ENCODE results near the gene XYLB. TPM values are rescaled to one million over a fixed set of nuclear protein-coding genes. Genes with fewer than 3 reads are reported as not detected.

The XYLB gene
- total and polyA plus RNA-seq, 2 of the 13 experiments (the other 11 are each of a cell fraction or from before 2014, with no cell fraction given) = 25.9 to 30.0 TPM

GRCh38 chr3:38346587-38347410 lies at the start of gene XYLB (continued):
- TF ChIP-seq ZBED4 (CRISPR knock-in tag; IDR thresholded peaks at IDR 0.05; ENCODE audit: borderline replicate concordance) (no peak; the same call in 1 of the 2 replicates), ZNF44 (CRISPR knock-in tag; IDR thresholded peaks at IDR 0.05) (peak; percentile 80; the same call in 1 of the 2 replicates), KDM1A (CRISPR knock-in tag; IDR thresholded peaks at IDR 0.05) (peak; percentile 52; the same call in 1 of the 2 replicates), ZNF136 (CRISPR knock-in tag; IDR thresholded peaks at IDR 0.05; ENCODE audit: low read depth) (peak; percentile 98), SNAPC5 (CRISPR knock-in tag; IDR thresholded peaks at IDR 0.05; ENCODE audit: borderline replicate concordance) (0 out of 2 replicates have a peak, but pooled peaks have one; percentile 19), ZNF564 (CRISPR knock-in tag; IDR thresholded peaks at IDR 0.05) (peak; percentile 95), SMARCC2 (IDR thresholded peaks at IDR 0.05) (peak; percentile 90; the same call in 1 of the 2 replicates), RAD51 (IDR thresholded peaks at IDR 0.05; ENCODE audit: borderline replicate concordance) (no peak), HNF1B (CRISPR knock-in tag; IDR thresholded peaks at IDR 0.05) (peak; percentile 80), SOX13 (IDR thresholded peaks at IDR 0.05) (no peak), SOX13 (CRISPR knock-in tag; conservative IDR thresholded peaks at IDR 0.05 in 1 of 2, IDR thresholded peaks at IDR 0.05 in 1 of 2) (peak in 1 of 2 experiments; percentile 63; a peak in 1 of 4 replicates), ZC3H13 (CRISPR knock-in tag; IDR thresholded peaks at IDR 0.05) (peak; percentile 94)
- TF ChIP-seq, protein P1, sequence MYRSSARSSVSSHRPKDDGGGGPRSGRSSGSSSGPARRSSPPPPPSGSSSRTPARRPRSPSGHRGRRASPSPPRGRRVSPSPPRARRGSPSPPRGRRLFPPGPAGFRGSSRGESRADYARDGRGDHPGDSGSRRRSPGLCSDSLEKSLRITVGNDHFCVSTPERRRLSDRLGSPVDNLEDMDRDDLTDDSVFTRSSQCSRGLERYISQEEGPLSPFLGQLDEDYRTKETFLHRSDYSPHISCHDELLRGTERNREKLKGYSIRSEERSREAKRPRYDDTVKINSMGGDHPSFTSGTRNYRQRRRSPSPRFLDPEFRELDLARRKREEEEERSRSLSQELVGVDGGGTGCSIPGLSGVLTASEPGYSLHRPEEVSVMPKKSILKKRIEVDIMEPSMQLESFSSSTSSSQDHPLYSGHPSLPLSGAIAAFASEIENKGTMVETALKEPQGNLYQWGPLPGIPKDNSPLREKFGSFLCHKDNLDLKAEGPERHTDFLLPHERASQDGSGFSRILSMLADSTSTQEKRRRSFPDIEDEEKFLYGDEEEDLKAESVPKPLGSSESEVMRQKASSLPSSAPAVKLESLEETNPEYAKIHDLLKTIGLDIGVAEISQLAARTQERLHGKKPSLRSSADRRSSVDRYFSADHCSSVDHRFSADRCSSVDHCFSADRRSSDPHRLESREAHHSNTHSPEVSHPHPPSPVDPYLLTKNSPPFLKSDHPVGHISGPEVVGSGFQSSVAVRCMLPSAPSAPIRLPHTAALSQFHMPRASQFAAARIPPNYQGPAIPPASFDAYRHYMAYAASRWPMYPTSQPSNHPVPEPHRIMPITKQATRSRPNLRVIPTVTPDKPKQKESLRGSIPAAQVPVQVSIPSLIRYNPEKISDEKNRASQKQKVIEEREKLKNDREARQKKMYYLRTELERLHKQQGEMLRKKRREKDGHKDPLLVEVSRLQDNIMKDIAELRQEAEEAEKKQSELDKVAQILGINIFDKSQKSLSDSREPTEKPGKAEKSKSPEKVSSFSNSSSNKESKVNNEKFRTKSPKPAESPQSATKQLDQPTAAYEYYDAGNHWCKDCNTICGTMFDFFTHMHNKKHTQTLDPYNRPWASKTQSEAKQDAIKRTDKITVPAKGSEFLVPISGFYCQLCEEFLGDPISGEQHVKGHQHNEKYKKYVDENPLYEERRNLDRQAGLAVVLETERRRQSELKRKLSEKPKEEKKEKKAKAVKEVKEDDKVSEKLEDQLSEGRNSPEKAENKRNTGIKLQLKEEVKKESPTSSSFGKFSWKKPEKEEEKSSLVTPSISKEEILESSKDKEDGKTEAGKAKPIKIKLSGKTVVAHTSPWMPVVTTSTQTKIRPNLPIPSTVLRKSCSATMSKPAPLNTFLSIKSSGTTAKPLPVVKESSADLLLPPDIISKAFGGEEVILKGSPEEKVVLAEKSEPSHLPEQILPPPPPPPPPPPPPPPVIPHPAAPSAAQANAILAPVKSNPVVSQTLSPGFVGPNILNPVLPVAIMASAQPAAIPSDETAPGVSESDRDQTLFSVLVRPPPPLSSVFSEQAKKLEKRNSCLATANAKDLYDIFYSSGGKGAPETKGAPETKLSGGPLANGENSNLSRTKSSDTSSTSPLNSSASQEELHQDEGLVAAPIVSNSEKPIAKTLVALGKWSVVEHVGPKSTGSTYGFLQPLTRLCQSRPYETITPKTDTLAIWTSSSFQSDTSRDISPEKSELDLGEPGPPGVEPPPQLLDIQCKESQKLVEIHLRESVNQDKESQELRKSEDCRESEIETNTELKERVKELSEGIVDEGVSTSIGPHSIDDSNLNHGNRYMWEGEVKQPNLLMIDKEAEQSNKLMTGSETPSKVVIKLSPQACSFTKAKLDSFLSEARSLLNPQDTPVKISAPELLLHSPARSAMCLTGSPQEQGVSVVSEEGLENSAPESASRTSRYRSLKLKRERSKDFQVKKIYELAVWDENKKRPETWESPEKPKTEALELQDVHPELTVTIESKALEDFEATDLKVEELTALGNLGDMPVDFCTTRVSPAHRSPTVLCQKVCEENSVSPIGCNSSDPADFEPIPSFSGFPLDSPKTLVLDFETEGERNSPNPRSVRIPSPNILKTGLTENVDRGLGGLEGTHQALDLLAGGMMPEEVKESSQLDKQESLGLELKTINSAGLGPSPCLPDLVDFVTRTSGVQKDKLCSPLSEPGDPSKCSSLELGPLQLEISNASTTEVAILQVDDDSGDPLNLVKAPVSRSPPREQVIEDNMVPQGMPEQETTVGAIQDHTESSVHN (CRISPR knock-in tag; IDR thresholded peaks at IDR 0.05) = peak; percentile 80; the same call in 1 of the 2 replicates

Measured in HepG2 (cell line).